Camera-type eye (tissue), 1 donor: ENCODE data around the gene IQSEC1. TPM values are rescaled to one million over a fixed set of nuclear protein-coding genes. Genes with fewer than 3 reads are reported as not detected.

Source experiments
- total RNA-seq: library from RNA; depleted of rRNA; stranded (reverse); fragments of >200 nt; gene quantifications from one replicate; pipeline ENCODE4 v1.2.3, GENCODE V29; 2014

The IQSEC1 gene
- total RNA-seq = 127 TPM

DNA sequence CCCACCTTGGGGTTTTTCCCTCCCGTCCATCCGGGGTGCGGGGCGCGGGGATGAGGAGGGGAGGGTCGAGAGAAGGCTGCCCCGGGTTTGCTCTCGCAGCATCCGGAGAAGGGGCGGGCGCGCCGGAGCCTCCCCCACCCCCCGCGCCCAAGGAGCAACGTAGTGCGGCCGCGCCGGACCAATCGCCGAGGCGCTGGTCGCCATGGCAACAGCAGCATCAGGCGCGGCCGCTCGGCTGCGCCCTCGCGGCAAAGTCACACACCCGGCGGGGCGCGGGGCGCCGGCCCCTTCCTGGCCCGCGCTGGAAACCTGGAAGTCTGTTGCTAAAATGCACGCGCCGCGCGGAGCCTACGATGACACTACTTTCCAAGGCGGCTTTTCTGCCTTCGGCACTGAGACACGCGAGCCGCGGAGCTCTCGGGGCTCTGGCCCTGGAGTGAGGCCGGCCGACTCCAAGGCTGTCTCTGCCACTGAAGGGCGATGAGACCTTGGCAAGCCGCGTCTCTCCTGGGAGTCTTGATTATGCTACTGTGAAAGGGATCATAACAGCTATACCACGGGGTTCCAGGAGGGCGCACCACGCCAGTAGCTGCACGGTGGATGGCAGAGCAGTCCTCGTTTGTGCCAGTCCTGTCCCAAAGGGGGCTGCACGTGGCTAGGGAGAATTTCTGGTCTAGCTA lies at the start of gene IQSEC1:
TSS of gene IQSEC1 (minus strand) at position 104 of the 680 bp plus-strand sequence. CDS start 415 bp downstream, outside the sequence.

Other genes starting within 250 kb of the IQSEC1 start
- gene RPL32, start 231.9 kb downstream of the IQSEC1 start, total RNA-seq = 493 TPM